C1 segment of cervical spinal cord (tissue), 14 donors: ENCODE data around the gene PEX10.

ENCODE experiments used
- DNase-seq, 14 donors: peaks; one replicate each; lab custom pipeline; 2025; lab: John Stamatoyannopoulos, UW

Gene PEX10

DNA sequence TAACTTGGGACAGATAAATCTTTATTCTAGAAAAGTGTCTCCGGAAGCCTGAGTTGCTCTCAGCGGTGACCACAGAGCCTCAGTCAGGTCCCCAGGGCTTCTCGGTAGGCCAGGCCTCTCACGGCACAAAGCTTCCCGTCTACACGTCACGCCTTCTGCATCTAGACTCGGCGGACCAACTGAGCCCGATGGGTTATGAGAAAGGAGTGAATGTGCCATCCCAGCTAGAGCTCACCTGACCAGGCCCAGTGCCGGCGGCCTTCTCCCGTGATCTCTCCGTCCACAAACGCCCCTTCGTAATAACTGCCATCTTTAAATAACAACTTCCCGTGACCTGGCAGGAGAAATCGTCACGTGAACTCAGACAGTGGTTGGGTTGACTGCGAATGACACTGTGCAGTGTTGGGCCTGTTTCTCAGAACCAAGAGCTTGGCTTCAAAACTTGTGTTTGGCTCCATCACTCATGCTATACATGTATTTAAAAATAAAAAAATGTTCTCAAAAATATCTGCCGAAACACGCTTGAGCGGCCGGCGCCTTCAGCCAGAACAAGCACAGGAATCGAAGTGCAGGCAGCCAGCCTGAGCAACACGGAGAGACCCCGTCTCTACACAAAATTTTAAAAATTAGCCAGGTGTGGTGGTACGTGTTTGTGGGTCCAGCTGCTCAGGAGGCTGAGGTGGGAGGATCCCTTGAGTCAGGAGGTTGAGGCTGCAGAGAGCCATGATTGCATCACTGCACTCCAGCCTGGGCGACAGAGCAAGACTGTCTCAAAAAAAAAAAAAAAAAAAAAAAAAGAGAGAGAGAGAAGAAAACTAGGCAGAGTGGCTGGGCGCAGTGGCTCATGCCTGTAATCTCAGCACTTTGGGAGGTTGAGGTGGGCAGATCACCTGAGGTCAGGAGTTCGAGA, 24.1 kb downstream of the PEX10 start:
- DNase-seq = no peak

DNA sequence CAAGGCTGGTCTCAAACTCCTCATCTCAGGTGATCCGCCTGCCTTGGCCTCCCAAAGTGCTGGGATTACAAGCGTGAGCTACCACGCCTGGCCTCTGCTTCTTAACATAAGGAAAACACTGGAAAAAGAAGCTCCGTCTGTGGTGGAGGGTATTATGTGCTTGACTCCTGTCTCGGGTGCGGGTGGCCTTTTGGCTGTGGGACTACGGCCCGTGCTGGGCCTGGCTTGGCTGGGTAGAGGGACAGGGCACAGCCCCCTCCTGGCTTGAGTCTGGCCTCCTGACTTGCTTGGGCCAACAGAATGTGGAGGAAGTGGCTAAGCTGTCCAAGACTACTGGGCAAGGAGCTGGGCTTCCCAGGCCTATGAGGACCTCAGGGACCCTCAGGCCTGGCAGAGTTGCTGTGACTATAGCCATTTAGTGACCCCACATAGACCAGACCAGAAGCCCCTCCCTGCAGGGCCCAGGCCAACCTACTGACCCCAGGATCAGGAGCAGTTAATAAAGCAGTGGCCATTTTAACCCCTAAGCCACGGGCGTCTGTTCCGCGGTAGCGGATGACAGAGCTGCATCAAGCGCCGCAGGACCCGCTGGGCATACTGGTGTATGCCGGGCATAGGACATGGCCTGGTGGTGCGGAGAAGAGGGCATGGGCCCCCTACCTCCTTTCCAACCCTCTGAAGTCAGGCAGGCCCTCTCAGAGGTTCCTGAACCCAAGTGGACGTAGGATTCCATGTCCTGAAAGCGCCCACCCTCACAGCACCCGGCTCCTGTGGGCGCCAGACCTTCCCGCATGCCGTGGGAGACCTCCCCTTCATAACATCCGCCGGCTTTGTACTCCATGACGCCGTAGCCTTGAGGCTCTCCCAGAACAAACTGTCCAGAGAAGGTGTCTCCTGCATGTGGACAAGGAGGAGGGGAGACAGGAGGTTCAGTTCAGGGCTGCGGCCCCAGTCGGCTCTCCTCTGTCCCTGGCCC, 25.4 kb downstream of the PEX10 start:
- DNase-seq = no peak

DNA sequence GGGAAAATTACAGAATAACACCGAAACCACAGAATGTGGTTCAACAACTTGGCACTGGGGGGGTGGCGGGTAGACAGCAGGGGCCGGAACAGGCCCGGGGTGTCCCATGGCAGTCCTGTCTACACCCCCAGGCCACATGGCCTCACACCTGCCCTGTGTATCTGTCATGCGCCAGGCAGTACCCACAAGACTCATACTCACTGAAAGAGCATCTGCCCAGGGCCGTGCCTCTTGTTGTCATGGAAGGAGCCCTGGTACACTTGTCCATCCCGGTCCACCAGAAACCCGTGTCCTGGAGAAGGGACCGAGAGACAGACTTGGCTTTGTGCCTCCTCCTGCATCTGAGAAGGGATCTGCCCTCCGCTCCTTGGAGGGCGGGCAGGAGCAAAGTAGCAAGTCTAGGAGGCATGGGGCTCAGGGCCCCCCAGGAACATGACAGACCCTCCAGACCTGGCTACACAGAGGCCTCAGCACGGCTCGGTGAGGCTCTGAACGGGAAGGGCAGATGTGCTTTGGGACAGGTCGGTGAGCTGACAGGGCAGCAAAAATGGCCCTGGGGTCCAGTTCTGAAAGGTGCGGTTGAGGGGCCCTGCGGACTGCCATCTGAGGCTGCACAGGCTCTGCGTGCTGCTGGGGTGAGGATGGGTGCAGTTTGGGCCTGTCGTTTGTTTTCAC, 26.6 kb downstream of the PEX10 start:
- peak in 1 of 14 donors; percentile 88 for DNase-seq

DNA sequence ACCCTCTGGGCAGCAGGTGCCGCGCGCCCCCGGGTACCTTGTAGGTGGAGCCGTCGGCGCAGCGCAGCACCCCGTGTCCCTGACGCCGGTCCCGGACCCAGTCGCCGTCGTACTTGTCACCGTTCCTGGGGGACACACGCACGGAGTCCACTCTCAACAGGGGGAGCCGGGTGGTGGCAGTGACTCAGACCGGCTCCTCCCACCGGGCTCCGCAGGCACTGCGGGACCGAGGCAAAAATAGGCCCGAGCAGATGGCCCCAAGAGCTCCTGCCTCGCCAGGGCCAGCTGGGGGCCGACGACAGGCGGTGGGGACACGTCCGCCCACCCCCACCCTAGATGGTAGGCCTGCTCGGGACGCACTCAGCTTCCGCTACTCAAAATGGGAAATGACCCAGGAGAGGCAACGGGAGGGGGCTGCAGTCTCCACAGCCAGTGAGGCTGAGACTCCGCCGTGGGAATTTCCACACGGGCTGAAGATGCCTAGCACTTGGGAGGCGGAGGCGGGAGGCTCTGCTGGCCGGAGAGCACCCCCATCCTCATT, 27.4 kb downstream of the PEX10 start:
- peak in 1 of 14 donors; percentile 90 for DNase-seq

DNA sequence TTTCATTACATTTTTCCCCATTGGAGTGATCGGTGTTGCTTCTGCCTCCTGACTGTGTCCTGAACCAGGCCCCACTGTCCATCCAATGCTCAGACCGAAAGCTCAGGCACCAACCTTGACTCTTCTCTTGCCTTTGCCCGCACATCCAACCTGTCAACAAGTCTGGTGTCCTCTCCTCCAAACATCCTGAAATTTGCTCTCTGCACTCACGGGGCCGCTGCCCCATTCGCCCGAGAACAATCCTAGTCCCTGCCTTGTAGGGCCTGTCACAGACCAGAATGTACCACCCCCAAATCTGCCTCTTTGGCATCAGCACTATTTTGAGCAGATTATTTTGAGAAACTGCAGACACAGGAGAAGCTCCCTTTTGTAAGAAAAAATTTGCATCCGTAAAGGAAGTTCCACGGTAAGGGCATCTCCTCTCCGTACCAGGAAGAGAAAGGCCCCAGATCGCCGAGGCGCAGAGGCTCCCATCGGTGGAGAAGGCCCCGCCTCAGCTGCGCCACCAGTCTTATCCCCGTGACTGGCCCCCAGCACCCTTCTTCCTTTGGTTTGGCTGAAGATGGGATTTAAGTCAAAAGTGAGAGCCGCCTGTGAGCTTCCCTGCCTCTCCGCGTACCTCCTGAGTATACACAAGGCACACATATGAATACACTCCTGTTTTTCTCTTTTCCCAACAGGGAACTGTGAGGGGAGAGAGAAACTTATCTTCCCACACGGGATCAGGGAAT, 28.1 kb downstream of the PEX10 start:
- DNase-seq = peak in 1 of 14 donors; percentile 74

DNA sequence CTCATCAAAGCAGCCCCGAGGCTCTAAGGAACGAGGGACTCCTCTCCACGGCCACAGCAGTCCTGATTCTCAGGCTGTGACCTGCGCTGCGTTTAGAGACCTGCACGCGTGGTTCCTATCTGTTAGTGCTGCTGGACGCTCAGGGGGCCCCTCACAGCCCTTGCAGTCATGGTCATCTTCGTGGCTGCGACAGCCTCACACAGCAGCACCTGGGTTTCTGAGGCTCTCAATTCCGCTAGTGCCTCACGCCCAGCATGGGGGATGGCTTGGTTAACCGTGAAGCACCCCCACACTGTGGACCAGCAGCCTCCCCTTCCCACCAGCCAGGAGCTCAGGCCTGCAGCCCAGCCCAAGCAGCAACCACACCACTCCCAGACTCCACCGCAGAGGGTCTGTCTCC, 28.8 kb downstream of the PEX10 start:
- no peak for DNase-seq

DNA sequence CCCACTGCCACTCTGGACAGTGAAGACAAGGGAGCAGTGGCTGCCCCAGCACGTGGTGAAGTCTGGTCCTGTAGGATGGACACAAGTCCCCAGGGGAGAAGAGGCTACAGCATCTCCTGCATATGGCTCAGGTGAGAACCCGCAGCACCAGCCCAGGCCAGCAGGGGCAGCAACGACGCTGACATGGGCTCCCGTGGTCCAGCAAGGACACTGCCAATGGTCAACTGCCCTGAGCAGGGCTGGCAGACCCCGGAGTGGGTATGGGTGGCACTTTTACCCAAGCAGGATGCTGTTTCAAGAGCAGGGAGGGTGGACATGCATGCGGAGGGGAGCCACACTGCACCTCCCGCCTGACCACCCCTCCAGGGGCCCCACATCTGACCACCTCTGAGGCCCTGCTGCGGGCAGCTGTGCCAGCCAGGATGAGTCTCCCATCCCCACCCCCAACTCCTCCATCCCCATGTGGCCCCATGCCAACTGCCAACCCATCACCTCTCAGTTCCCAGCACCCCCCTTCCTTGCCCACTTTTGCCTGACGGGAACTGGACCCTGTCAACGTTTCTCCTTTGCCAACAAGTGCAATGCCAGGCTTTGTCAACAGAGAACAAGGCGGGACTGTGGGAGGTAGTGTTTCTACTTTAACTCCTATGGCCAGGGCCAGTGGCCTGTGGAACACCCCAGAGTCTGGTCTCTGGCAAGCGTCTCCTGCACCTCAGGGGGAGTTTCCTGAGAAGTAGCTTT, 29.6 kb downstream of the PEX10 start:
- peak in 2 of 14 donors; percentile 48 to 79 for DNase-seq

DNA sequence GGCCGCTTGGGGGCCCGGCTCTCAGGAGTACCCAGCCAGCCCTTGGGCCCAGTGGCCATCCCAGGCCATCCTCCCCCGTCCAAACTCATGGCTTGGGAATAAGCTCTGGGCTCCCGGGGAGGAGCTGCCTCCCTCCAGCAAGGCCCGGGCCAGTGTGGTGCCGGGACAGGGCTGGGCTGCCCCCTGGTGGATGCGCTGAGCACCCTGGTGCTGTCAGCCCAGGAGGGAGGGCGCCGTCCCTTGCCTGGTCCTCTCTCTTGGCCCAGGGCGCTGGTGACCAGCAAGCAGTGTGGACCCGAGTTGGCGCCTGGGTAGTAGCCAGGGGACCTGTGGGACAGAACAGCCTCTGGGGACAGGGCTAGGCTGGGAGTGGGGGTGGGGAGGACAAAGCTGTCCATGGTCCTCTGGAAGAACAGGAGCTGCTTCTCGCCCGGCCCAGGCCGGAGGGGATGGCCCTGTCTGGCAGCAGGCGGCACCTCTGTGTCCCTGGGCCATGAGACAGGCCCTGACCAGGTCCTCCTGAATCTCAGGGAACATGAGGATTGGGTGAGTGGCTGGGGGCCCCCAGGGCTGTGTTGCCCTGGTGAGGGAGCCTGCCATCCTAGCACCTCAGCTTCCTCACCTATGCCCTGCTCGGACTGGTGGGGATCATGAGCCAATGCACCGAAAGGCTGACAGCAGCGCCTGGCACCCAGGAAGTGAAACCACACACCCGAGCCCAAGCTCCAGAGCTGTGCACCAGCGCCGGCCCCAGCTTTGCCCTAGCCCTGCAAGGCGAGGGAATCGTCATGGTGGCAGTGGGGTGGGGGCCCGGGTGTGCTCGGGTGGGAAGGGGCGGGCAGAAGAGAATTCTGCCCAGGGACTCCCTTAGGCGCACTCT, 30.4 kb downstream of the PEX10 start:
- peak in 13 of 14 donors; percentile 16 to 78 (median 63) for DNase-seq

DNA sequence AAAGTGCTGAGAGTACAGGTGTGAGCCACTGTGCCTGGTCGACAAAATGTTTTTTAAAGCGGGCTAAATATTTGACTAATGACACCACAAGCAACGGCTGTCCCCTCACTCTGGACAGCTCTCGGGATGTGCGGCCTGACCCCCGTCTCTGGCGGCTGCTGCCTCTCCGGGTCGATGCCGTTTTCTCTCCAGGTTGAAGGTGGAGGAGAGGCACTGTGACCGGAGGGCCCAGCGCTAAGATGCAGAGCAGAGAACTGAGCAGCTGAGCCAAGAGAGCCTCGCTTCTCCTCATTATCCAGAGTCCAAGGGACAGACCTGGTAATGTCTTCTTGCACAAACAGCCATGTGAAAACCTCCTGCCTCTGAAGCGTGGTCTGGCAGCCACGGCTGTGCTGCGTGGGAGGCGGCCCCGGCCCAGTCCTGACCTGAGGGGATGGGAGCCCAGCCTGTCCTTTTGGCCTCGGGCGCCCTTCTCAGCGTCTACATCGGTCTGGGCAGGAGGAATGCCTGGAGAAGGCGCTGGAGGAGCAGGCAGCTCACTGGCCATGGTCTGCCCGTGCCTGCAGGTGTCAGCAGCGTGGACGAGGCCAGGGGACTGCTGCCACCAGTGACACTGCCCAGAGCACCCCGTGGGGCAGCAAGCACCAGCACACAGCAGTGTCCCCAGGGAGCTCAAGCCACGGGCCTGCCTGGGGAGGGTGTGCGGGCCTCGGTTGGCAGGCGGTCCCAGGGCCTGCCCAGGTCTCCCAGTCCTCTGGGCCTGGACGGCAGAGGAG, 31.4 kb downstream of the PEX10 start:
- DNase-seq = peak in 1 of 14 donors; percentile 60

DNA sequence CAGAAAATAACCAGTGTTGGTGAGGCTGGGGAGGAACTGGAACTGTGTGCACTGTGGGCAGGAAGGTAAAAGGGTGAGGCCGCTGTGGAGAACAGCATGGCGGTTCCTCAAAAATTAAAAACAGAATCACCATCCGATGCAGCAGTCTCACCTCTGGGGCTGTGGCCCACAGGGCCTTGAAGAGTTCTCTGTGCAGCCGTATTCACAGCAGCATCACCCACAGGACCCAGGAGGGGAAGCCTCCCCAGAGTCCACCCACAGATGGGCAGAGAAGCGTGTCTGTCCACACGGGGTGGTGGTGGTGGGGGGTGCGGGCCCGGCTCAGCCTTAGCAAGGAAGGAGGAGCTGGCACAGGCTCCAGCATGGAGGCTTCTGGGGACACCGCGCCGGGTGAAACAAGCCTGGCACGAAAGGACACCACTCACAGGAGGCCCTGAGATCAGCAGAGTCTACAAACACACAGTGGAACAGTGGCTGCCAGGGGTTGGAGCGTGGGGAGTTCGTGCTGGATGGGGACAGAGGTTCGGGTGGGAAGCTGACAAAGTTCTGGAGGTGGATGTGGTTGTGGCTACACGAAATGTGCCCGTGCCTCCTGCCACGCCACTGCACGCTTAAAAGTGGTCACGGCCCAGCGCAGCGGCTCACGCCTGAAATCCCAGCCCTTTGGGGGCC, 32.5 kb downstream of the PEX10 start:
- no peak for DNase-seq

DNA sequence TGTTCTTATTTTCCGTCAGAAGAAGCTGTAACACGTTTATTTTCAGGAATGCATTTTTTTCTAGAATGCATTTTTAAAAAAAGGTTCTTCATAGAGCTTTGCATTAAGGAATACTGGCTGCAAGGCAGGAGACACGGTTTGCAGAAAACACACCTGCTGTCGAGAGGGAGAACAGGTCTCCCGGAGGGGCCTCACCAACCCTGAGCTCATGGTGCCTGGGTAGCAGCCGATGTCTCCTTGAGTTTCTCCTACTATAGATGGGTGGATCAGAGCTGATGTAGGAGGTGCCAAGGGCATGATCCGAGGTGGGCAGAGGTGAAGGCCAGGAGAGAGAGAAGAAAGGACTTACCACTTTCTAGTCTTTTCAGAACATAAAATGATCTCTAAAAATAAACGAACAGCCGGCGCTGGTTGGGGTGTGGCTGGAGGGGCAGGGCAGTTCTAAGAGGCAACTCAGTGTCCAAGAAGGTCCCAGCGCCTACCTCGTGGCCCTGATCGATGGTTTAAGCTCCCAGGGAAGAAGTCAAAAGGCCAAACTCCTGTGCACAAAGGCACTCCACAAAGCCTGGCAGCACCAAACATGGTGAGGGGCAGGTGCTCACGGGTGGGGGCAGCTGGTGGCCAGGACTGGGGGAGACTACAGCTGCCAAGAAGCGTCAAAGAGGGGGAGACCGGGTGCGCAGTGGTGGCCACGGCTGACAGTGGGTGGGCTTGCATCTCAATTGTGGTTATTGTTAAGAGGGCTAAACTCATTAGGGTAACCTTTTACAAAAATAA, 33.2 kb downstream of the PEX10 start:
- no peak for DNase-seq

DNA sequence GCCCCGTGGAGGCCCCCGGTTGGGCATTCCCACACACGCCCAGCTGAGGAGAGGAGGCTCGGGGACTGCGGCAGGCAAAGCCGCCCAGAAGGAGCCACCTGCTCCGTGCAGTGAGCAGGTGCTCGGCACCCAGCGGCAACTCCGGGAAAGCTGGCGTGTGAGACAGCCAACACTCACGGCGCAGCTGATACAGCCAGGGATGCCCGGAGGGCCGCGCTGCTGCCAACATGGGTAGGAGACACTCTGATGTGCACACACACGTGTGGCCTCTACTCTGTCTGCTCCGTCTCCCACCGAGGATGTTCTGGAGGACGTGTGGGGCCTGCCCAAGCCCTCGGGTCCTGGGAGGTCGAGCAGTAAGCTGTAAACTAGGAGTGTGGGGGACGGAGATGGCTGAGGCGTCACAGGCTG, 33.9 kb downstream of the PEX10 start:
- peak in 1 of 14 donors; percentile 53 for DNase-seq

DNA sequence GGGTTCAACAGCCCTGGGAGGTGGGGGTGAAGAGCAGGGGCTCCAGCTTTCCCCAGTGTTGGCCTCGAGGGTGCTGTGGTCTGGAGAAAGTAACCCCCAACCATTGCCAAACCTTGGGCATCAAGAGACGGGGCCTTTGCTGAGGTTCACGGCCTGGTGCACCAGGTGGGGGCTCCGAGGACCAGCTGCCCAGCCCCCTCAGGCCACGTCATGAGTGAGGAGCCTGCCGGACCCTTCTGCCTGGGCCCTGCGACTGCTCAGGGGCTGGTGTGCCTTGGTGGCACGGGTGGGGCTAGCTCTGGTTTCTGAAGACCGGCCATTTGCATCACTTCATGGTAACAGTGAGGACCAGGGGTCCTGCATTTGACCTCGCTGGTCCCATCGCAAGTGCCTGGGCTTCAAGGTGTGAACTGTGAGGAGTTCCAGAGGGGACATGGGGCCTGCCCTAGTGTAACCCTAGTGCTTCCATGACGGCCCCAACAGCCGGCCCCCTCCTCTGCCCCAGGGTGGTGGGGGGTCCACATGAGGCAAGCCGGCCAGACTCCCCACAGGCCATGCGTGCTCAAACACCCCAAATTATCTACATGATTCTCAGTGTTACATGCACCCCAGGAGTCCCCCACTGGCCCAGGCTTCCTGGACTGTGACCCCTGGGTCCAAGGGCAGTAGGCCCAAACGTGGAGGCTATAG, 34.5 kb downstream of the PEX10 start:
- no peak for DNase-seq

DNA sequence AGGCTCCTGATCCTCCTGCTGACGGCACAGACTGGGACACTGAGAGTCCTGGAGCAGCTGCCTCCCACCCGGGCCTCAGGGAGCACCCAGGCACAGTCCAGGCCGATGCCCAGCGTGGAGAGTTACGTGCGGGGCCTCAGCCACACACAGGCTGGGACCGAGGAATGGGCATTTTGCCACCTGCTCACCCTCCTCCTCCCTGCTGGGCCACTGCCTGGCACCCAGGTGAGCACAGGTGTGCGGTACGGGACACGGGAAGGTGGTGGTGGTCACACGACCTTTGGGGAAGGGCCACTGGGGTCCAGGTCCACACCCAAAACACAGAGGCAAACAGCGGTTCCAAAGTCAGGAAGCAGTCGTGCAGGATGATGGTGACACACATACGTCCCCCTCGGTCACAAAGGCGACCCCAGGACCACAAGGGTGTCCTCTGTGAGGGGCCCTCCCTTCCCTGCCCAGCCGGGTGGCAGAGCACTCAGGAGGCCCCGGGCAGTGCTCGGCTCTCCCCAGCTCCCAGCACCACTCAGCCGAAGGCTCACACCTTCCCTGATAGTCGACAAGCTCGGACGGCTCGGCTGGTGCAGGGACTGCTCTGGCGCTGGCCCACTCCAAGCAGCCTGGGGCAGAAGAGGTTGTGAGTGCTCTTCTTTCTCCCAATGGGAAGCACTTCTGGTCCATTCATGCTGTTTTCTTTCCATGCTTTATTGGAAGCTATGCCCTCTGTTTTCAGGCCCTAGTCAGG, 35.3 kb downstream of the PEX10 start:
- no peak for DNase-seq

DNA sequence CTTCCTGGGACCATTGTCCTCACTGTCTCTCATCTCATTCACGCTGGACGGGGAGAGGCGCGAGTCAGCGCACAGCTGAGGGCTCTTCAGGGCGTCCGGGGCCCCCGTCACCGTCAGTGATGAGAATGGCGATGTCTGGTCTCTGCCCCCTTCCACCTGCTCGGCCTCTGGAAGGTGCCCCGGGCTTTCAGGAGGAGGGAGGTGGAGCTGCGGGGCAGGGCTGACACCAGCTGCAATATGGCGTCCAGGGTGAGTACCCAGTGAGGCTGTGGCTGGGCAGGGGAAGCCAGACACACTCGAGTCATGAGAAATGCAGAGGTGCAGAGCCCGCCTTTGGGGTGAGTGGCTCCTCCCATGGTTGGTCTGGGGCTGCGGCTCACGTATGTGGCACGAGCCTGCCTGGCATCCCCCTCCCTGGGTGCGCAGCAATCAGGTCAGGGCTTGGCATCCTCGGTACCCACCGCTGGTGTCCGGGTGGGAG, 36.1 kb downstream of the PEX10 start:
- DNase-seq = no peak
